ENCODE measurements around the gene TBK1. TPM values are rescaled to one million over a fixed set of nuclear protein-coding genes. Genes with fewer than 3 reads are reported as not detected.

Gene TBK1
- polyA plus RNA-seq, 1 donor from 2014 or later = 19.7 TPM

GRCh38 chr12:64478661-64479060 is 26.7 kb downstream of the TBK1 start:
- Histone ChIP-seq H4K20me1 (ENCODE audit: insufficient read depth) (no peaks in the 10 kb centered on the region), H3K4me3 (ENCODE audit: low read length) (no peak overlapping the region), H2AFZ (ENCODE audit: low read depth, low read length) (no peak overlapping the region), H3K9me3 (ENCODE audit: low read length) (no peaks in the 10 kb centered on the region), H3K4me2 (ENCODE audit: low read length) (no peak overlapping the region), H3K27ac (ENCODE audit: low read length) (no peak overlapping the region), H3K9me2 (ENCODE audit: insufficient read depth, low read length) (no peaks in the 10 kb centered on the region), H3K9ac (ENCODE audit: low read length) (no peak overlapping the region), H3K79me2 (replicated peaks; ENCODE audit: insufficient read depth, low read length) (no peaks in the 10 kb centered on the region), H3K36me3 (ENCODE audit: insufficient read depth, low read length) (peaks cover 11% of the 10 kb centered on the region), H3K27me3 (ENCODE audit: insufficient read depth, low read depth, low read length) (no peaks in the 10 kb centered on the region), H3F3A (ENCODE audit: insufficient read depth, low read length, poor library complexity, severe bottlenecking) (no peaks in the 10 kb centered on the region)
- TF ChIP-seq REST (IDR thresholded peaks at IDR 0.05; ENCODE audit: borderline replicate concordance) (no peak), TAF1 (IDR thresholded peaks at IDR 0.05; ENCODE audit: low read depth) (no peak), RAD21 (conservative IDR thresholded peaks at IDR 0.05) (no peak), CTCF (IDR thresholded peaks at IDR 0.05; ENCODE audit: poor library complexity, severe bottlenecking) (no peak), EZH2 (IDR thresholded peaks at IDR 0.05; ENCODE audit: borderline replicate concordance, insufficient read depth, low read length, poor library complexity, severe bottlenecking) (no peak), POLR2AphosphoS5 (IDR thresholded peaks at IDR 0.05) (no peak), MXI1 (conservative IDR thresholded peaks at IDR 0.05; ENCODE audit: poor library complexity, severe bottlenecking) (no peak), SMC3 (conservative IDR thresholded peaks at IDR 0.05; ENCODE audit: poor library complexity) (no peak), EP300 (conservative IDR thresholded peaks at IDR 0.05; ENCODE audit: poor library complexity, severe bottlenecking) (no peak)

GRCh38 chr12:64480148-64480547 is 28.2 kb downstream of the TBK1 start:
- H3K4me2 ChIP-seq (ENCODE audit: low read length) = no peak overlapping the region
- H3K27ac ChIP-seq (ENCODE audit: low read length) = no peak overlapping the region
- no peak overlapping the region for H3K4me3 ChIP-seq (ENCODE audit: low read length)
- no peak overlapping the region for H3K9ac ChIP-seq (ENCODE audit: low read length)
- no peaks in the 10 kb centered on the region for H3K9me2 ChIP-seq (ENCODE audit: insufficient read depth, low read length)
- no peaks in the 10 kb centered on the region for H3K27me3 ChIP-seq (ENCODE audit: insufficient read depth, low read depth, low read length)
- no peak overlapping the region for H2AFZ ChIP-seq (ENCODE audit: low read depth, low read length)
- no peaks in the 10 kb centered on the region for H4K20me1 ChIP-seq (ENCODE audit: insufficient read depth)
- no peaks in the 10 kb centered on the region for H3K79me2 ChIP-seq (replicated peaks; ENCODE audit: insufficient read depth, low read length)
- no peaks in the 10 kb centered on the region for H3F3A ChIP-seq (ENCODE audit: insufficient read depth, low read length, poor library complexity, severe bottlenecking)
- H3K36me3 ChIP-seq (ENCODE audit: insufficient read depth, low read length) = peaks cover 10% of the 10 kb centered on the region
- H3K9me3 ChIP-seq (ENCODE audit: low read length) = no peaks in the 10 kb centered on the region
- TF ChIP-seq SMC3 (conservative IDR thresholded peaks at IDR 0.05; ENCODE audit: poor library complexity) (no peak), MXI1 (conservative IDR thresholded peaks at IDR 0.05; ENCODE audit: poor library complexity, severe bottlenecking) (no peak), REST (IDR thresholded peaks at IDR 0.05; ENCODE audit: borderline replicate concordance) (no peak), EP300 (conservative IDR thresholded peaks at IDR 0.05; ENCODE audit: poor library complexity, severe bottlenecking) (no peak), CTCF (IDR thresholded peaks at IDR 0.05; ENCODE audit: poor library complexity, severe bottlenecking) (no peak), POLR2AphosphoS5 (IDR thresholded peaks at IDR 0.05) (no peak), TAF1 (IDR thresholded peaks at IDR 0.05; ENCODE audit: low read depth) (no peak), EZH2 (IDR thresholded peaks at IDR 0.05; ENCODE audit: borderline replicate concordance, insufficient read depth, low read length, poor library complexity, severe bottlenecking) (no peak), RAD21 (conservative IDR thresholded peaks at IDR 0.05) (no peak)
